GM23338 (cell line): ENCODE results near the gene SASH1. TPM values are rescaled to one million over a fixed set of nuclear protein-coding genes. Genes with fewer than 3 reads are reported as not detected.

ENCODE experiments used
- ATAC-seq: fragments of 200-7000 bp; cut with Tn5 transposase; 3 replicates; pipeline ENCODE4 v1.9.1; 2020
- DNase-seq: peaks from one replicate; pipeline ENCODE4 v3.0.0-alpha.2; 2015; ENCODE audit warnings: low spot score
- H2AFZ ChIP-seq: fragments of 200-600 bp; sonication (generic); 2 replicates; pipeline ENCODE4 v1.8.0; 2016; ENCODE audit warnings: antibody characterized with exemption, mild to moderate bottlenecking, moderate library complexity
- H3F3A ChIP-seq: fragments of 200-600 bp; sonication (generic); replicated peaks from 2 replicates; pipeline ENCODE4 v1.8.0; 2017; ENCODE audit warnings: antibody characterized with exemption, mixed run types, low read depth
- H3K27ac ChIP-seq: fragments of 200-600 bp; sonication (generic); 2 replicates; pipeline ENCODE4 v1.6.1; 2016; ENCODE audit warnings: low read depth
- H3K27me3 ChIP-seq: fragments of 200-600 bp; sonication (generic); 2 replicates; pipeline ENCODE4 v1.8.0; 2016; ENCODE audit warnings: mild to moderate bottlenecking, mixed run types, moderate library complexity; ENCODE audit not compliant: insufficient read depth
- H3K36me3 ChIP-seq: fragments of 200-600 bp; sonication (generic); 2 replicates; pipeline ENCODE4 v1.8.0; 2016; ENCODE audit warnings: mild to moderate bottlenecking; ENCODE audit not compliant: insufficient read depth
- H3K4me1 ChIP-seq: fragments of 200-600 bp; sonication (generic); 2 replicates; pipeline ENCODE4 v1.8.0; 2016; ENCODE audit warnings: mild to moderate bottlenecking, moderate library complexity; ENCODE audit not compliant: insufficient read depth
- H3K4me2 ChIP-seq: fragments of 200-600 bp; sonication (generic); 2 replicates; pipeline ENCODE4 v1.7.1; 2017; ENCODE audit warnings: mixed run types
- H3K4me3 ChIP-seq: fragments of 200-600 bp; sonication (generic); 2 replicates; pipeline ENCODE4 v1.6.1; 2016; ENCODE audit warnings: mixed run types
- H3K79me2 ChIP-seq: fragments of 200-600 bp; sonication (generic); replicated peaks from 2 replicates; pipeline ENCODE4 v1.8.0; 2017; ENCODE audit warnings: mild to moderate bottlenecking; ENCODE audit not compliant: insufficient read depth
- H3K9me2 ChIP-seq: fragments of 200-600 bp; sonication (generic); 2 replicates; pipeline ENCODE4 v1.8.0; 2017; ENCODE audit not compliant: insufficient read depth
- H4K20me1 ChIP-seq: fragments of 200-600 bp; sonication (generic); replicated peaks from 2 replicates; pipeline ENCODE4 v1.8.0; 2017; ENCODE audit warnings: mild to moderate bottlenecking; ENCODE audit not compliant: insufficient read depth
- H3K27ac Mint-ChIP-seq: 2 replicates; pipeline ENCODE4 v1.8.0; 2020; ENCODE audit warnings: inconsistent platforms, mild to moderate bottlenecking, moderate library complexity, mixed read lengths
- H3K27me3 Mint-ChIP-seq: 3 replicates; pipeline ENCODE4 v1.8.0; 2022; ENCODE audit warnings: low read depth, mild to moderate bottlenecking, moderate library complexity, mixed read lengths, inconsistent platforms; ENCODE audit not compliant: insufficient read depth, poor library complexity
- H3K36me3 Mint-ChIP-seq: 3 replicates; pipeline ENCODE4 v1.8.0; 2021; ENCODE audit warnings: low read depth, mild to moderate bottlenecking, inconsistent platforms, moderate library complexity, mixed read lengths
- H3K4me1 Mint-ChIP-seq: 3 replicates; pipeline ENCODE4 v1.8.0; 2020; ENCODE audit warnings: mild to moderate bottlenecking, inconsistent platforms, mixed read lengths
- H3K4me3 Mint-ChIP-seq: 3 replicates; pipeline ENCODE4 v1.8.0; 2021; ENCODE audit warnings: moderate library complexity, mild to moderate bottlenecking, inconsistent platforms, mixed read lengths
- H3K9me3 Mint-ChIP-seq: 3 replicates; pipeline ENCODE4 v1.8.0; 2020; ENCODE audit warnings: moderate library complexity, mild to moderate bottlenecking, inconsistent platforms, mixed read lengths
- CREB1 ChIP-seq: fragments of 250-450 bp; sonication (Bioruptor Pico); IDR thresholded peaks from 2 replicates; pipeline ENCODE4 v1.5.0; 2020; ENCODE audit warnings: low read depth, mild to moderate bottlenecking, moderate library complexity
- EZH2phosphoT487 ChIP-seq: fragments of 200-600 bp; sonication (generic); IDR thresholded peaks from one replicate; pipeline ENCODE4 v1.8.1; 2018; ENCODE audit warnings: antibody characterized with exemption; ENCODE audit not compliant: unreplicated experiment
- JUNB ChIP-seq: IDR thresholded peaks from one replicate; pipeline ENCODE4 v1.6.1; 2016; ENCODE audit warnings: antibody characterized with exemption; ENCODE audit not compliant: unreplicated experiment
- STAT1 ChIP-seq: IDR thresholded peaks from one replicate; pipeline ENCODE4 v1.6.1; 2016; ENCODE audit warnings: antibody characterized with exemption; ENCODE audit not compliant: unreplicated experiment
- ZNF114 ChIP-seq: fragments of 250-450 bp; sonication (Bioruptor Pico); IDR thresholded peaks from 2 replicates; pipeline ENCODE4 v1.5.0; 2020; ENCODE audit warnings: mild to moderate bottlenecking, moderate library complexity
- ZNF331 ChIP-seq: fragments of 250-450 bp; sonication (Bioruptor Pico); IDR thresholded peaks from 2 replicates; pipeline ENCODE4 v1.5.0; 2020; ENCODE audit warnings: low read depth, mild to moderate bottlenecking, moderate library complexity
- polyA plus RNA-seq: library from polyadenylated mRNA; unstranded; fragments of >200 nt; fragmentation: Nextera tagmentation; extraction: Ambion mirVana; gene quantifications from 2 replicates; pipeline ENCODE4 v1.2.1, GENCODE V29; 2016
- total RNA-seq: library from RNA; depleted of rRNA; stranded (reverse); fragments of >200 nt; shearing (Covaris generic); gene quantifications from 2 replicates; pipeline ENCODE4 v1.2.3, GENCODE V29; 2014
- TF ChIP-seq, protein P1 (sequence below): IDR thresholded peaks from 2 replicates; pipeline ENCODE4 v1.6.1; 2016; ENCODE audit warnings: antibody characterized with exemption
- TF ChIP-seq, protein P2 (sequence below): IDR thresholded peaks from one replicate; pipeline ENCODE4 v1.6.1; 2018; ENCODE audit warnings: antibody characterized with exemption; ENCODE audit not compliant: unreplicated experiment
- TF ChIP-seq, protein P3 (sequence below): fragments of 250-450 bp; sonication (Bioruptor Pico); IDR thresholded peaks from 2 replicates; pipeline ENCODE4 v1.5.0; 2020; ENCODE audit warnings: mild to moderate bottlenecking, moderate library complexity

Gene SASH1
- total and polyA plus RNA-seq, 2 experiments from 2014 or later, result 8.2 to 30.2 TPM

DNA sequence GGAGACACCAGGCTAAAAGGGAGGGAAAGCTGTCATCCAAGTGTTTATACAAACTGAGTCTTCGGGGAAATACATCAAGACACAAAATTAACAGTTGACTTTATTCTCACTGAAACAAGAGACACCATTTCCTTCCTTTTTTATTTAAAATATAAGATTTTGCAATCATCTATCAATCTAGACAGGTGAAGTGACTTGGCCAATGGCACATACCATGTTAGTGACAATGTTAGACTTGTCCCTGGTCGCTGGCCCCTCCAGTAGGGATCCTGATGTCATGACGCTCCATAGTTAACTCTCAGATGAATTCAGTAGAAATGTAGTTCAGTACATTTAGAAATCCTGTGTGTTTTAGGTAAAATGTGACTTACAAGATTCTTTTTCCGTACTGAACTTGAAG is 2.9 kb downstream of the SASH1 start:
- H3K9me3 Mint-ChIP-seq, result no peaks in the 10 kb centered on the region
- H3K27me3 Mint-ChIP-seq, result peaks cover 15% of the 10 kb centered on the region
- Histone ChIP-seq H2AFZ (no peak overlapping the region), H4K20me1 (no peaks in the 10 kb centered on the region), H3F3A (peaks cover 11% of the 10 kb centered on the region; the same call in 1 of the 2 replicates), H3K36me3 (no peaks in the 10 kb centered on the region), H3K4me3 (peak overlapping the region; percentile 84), H3K79me2 (peaks cover 53% of the 10 kb centered on the region), H3K27ac (no peak overlapping the region), H3K4me1 (peaks cover 66% of the 10 kb centered on the region), H3K27me3 (peaks cover 11% of the 10 kb centered on the region; the same call in 1 of the 2 replicates), H3K9me2 (no peaks in the 10 kb centered on the region), H3K4me2 (peak overlapping the region; percentile 92)
- no peak for DNase-seq
- no peak for ATAC-seq
- H3K4me1 Mint-ChIP-seq, result peaks cover 68% of the 10 kb centered on the region
- TF ChIP-seq ZNF331, result no peak
- TF ChIP-seq, protein P1, sequence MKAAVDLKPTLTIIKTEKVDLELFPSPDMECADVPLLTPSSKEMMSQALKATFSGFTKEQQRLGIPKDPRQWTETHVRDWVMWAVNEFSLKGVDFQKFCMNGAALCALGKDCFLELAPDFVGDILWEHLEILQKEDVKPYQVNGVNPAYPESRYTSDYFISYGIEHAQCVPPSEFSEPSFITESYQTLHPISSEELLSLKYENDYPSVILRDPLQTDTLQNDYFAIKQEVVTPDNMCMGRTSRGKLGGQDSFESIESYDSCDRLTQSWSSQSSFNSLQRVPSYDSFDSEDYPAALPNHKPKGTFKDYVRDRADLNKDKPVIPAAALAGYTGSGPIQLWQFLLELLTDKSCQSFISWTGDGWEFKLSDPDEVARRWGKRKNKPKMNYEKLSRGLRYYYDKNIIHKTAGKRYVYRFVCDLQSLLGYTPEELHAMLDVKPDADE, result no peak
- TF ChIP-seq, protein P2, sequence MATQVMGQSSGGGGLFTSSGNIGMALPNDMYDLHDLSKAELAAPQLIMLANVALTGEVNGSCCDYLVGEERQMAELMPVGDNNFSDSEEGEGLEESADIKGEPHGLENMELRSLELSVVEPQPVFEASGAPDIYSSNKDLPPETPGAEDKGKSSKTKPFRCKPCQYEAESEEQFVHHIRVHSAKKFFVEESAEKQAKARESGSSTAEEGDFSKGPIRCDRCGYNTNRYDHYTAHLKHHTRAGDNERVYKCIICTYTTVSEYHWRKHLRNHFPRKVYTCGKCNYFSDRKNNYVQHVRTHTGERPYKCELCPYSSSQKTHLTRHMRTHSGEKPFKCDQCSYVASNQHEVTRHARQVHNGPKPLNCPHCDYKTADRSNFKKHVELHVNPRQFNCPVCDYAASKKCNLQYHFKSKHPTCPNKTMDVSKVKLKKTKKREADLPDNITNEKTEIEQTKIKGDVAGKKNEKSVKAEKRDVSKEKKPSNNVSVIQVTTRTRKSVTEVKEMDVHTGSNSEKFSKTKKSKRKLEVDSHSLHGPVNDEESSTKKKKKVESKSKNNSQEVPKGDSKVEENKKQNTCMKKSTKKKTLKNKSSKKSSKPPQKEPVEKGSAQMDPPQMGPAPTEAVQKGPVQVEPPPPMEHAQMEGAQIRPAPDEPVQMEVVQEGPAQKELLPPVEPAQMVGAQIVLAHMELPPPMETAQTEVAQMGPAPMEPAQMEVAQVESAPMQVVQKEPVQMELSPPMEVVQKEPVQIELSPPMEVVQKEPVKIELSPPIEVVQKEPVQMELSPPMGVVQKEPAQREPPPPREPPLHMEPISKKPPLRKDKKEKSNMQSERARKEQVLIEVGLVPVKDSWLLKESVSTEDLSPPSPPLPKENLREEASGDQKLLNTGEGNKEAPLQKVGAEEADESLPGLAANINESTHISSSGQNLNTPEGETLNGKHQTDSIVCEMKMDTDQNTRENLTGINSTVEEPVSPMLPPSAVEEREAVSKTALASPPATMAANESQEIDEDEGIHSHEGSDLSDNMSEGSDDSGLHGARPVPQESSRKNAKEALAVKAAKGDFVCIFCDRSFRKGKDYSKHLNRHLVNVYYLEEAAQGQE, result no peak
- no peak for TF ChIP-seq JUNB
- H3K36me3 Mint-ChIP-seq, result peaks cover 6% of the 10 kb centered on the region; the same call in 2 of the 3 replicates
- peak overlapping the region; percentile 51 for H3K4me3 Mint-ChIP-seq
- H3K27ac Mint-ChIP-seq, result no peak overlapping the region

DNA sequence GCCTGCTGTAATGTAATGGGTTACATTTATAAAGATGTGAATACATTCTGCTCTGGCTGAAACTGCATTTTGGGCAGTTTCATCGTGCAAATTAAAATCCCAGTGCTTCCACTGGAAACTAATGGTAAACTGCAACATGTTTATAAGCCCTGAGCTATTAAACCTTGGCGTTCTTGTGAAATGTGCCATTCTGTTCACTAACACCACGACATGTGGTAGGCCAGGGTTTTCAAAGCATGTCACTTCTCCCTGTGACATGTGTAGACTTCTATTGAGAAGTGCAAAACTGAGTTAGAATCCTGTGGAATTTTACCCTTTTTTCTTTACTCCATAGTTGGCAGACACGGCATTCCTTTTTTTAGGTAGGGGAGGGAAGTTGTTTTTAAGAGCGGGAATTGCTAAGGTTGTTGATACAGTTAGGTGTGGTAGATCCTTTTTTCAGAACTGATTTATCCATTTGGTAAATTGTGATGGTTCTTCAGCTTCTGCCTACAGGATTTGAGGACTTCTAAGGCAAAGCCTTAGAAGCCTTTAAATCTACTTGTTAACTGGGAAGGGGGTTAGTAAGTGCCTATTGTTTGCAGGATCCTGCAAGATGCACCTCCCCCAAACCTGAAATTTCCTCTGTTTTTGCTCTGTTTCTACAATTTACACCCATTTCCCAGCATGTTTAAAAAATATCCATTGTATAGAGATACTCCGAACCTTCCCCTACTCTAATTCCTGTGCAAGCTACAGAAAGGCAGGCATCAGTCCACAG is 4.2 kb downstream of the SASH1 start:
- peak overlapping the region; percentile 84 for H3K4me3 ChIP-seq
- peak overlapping the region; percentile 75 for H3K27ac ChIP-seq
- H3K27me3 ChIP-seq, result peaks cover 11% of the 10 kb centered on the region; the same call in 1 of the 2 replicates
- H3K4me1 ChIP-seq, result peaks cover 69% of the 10 kb centered on the region
- peak; percentile 40 for DNase-seq
- H3K79me2 ChIP-seq, result peaks cover 66% of the 10 kb centered on the region
- peak overlapping the region; percentile 92 for H3K4me2 ChIP-seq
- TF ChIP-seq CREB1 (no peak), EZH2phosphoT487 (no peak), ZNF114 (no peak), JUNB (no peak), STAT1 (no peak)
- TF ChIP-seq, protein P3, sequence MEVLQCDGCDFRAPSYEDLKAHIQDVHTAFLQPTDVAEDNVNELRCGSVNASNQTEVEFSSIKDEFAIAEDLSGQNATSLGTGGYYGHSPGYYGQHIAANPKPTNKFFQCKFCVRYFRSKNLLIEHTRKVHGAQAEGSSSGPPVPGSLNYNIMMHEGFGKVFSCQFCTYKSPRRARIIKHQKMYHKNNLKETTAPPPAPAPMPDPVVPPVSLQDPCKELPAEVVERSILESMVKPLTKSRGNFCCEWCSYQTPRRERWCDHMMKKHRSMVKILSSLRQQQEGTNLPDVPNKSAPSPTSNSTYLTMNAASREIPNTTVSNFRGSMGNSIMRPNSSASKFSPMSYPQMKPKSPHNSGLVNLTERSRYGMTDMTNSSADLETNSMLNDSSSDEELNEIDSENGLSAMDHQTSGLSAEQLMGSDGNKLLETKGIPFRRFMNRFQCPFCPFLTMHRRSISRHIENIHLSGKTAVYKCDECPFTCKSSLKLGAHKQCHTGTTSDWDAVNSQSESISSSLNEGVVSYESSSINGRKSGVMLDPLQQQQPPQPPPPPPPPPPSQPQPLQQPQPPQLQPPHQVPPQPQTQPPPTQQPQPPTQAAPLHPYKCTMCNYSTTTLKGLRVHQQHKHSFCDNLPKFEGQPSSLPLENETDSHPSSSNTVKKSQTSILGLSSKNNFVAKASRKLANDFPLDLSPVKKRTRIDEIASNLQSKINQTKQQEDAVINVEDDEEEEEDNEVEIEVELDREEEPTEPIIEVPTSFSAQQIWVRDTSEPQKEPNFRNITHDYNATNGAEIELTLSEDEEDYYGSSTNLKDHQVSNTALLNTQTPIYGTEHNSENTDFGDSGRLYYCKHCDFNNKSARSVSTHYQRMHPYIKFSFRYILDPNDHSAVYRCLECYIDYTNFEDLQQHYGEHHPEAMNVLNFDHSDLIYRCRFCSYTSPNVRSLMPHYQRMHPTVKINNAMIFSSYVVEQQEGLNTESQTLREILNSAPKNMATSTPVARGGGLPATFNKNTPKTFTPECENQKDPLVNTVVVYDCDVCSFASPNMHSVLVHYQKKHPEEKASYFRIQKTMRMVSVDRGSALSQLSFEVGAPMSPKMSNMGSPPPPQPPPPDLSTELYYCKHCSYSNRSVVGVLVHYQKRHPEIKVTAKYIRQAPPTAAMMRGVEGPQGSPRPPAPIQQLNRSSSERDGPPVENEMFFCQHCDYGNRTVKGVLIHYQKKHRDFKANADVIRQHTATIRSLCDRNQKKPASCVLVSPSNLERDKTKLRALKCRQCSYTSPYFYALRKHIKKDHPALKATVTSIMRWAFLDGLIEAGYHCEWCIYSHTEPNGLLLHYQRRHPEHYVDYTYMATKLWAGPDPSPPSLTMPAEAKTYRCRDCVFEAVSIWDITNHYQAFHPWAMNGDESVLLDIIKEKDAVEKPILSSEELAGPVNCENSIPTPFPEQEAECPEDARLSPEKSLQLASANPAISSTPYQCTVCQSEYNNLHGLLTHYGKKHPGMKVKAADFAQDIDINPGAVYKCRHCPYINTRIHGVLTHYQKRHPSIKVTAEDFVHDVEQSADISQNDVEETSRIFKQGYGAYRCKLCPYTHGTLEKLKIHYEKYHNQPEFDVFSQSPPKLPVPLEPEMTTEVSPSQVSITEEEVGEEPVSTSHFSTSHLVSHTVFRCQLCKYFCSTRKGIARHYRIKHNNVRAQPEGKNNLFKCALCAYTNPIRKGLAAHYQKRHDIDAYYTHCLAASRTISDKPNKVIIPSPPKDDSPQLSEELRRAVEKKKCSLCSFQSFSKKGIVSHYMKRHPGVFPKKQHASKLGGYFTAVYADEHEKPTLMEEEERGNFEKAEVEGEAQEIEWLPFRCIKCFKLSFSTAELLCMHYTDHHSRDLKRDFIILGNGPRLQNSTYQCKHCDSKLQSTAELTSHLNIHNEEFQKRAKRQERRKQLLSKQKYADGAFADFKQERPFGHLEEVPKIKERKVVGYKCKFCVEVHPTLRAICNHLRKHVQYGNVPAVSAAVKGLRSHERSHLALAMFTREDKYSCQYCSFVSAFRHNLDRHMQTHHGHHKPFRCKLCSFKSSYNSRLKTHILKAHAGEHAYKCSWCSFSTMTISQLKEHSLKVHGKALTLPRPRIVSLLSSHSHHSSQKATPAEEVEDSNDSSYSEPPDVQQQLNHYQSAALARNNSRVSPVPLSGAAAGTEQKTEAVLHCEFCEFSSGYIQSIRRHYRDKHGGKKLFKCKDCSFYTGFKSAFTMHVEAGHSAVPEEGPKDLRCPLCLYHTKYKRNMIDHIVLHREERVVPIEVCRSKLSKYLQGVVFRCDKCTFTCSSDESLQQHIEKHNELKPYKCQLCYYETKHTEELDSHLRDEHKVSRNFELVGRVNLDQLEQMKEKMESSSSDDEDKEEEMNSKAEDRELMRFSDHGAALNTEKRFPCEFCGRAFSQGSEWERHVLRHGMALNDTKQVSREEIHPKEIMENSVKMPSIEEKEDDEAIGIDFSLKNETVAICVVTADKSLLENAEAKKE (CRISPR knock-in tag), result no peak
- no peaks in the 10 kb centered on the region for H3K36me3 ChIP-seq
- Mint-ChIP-seq H3K4me1 (peaks cover 73% of the 10 kb centered on the region), H3K4me3 (peak overlapping the region; percentile 71), H3K36me3 (peaks cover 6% of the 10 kb centered on the region; the same call in 2 of the 3 replicates), H3K27ac (peak overlapping the region; percentile 96), H3K27me3 (peaks cover 15% of the 10 kb centered on the region), H3K9me3 (no peaks in the 10 kb centered on the region)
- H4K20me1 ChIP-seq, result no peaks in the 10 kb centered on the region
- peak; percentile 2; the same call in 2 of the 3 replicates for ATAC-seq
- H2AFZ ChIP-seq, result no peak overlapping the region
- 0 out of 2 replicates have a peak, but pooled peaks cover 2% of the 10 kb centered on the region for H3F3A ChIP-seq
- H3K9me2 ChIP-seq, result no peaks in the 10 kb centered on the region
